Forelimb muscle (tissue), 1 donor: Measurements from ENCODE around the gene TCAP. TPM values are rescaled to one million over a fixed set of nuclear protein-coding genes. Genes with fewer than 3 reads are reported as not detected.

Source experiments
- DNase-seq: peaks from one replicate; pipeline ENCODE4 v3.0.0-alpha.2; 2013; ENCODE audit warnings: low read depth
- polyA plus RNA-seq: library from polyadenylated mRNA; unstranded; fragments of 120-200 nt; gene quantifications from one replicate; pipeline ENCODE4 v1.2.1, GENCODE V29; 2013; ENCODE audit not compliant: insufficient read length

The TCAP gene
- polyA plus RNA-seq, 1 donor: 399 TPM

GRCh38 chr17:39628655-39629493 lies 36.3 kb upstream of the TCAP start:
- DNase-seq: no peak

GRCh38 chr17:39629494-39629880 lies 35.7 kb upstream of the TCAP start:
- DNase-seq: no peak

- no peak for DNase-seq
Measured at GRCh38 chr17:39629898-39630297, 35.3 kb upstream of the TCAP start.

- DNase-seq: no peak
Measured at GRCh38 chr17:39631403-39631802, 33.7 kb upstream of the TCAP start.

GRCh38 chr17:39632153-39632941 lies 32.8 kb upstream of the TCAP start:
- no peak for DNase-seq

- no peak for DNase-seq
Measured at GRCh38 chr17:39633570-39634183, 31.5 kb upstream of the TCAP start.

- no peak for DNase-seq
Measured at GRCh38 chr17:39634384-39634871, 30.7 kb upstream of the TCAP start.

GRCh38 chr17:39635614-39636176 lies 29.5 kb upstream of the TCAP start:
- no peak for DNase-seq

- no peak for DNase-seq
Measured at GRCh38 chr17:39636587-39636926, 28.6 kb upstream of the TCAP start.

- peak; percentile 62 for DNase-seq
Measured at GRCh38 chr17:39636927-39637736, 28.0 kb upstream of the TCAP start, which contains the start of gene STARD3. Gene STARD3, plus strand, starts transcription at chr17:39637144. Its CDS starts 16,388 bp downstream, at chr17:39653532.

- no peak for DNase-seq
Measured at GRCh38 chr17:39638317-39638716, 26.8 kb upstream of the TCAP start.

- DNase-seq: no peak
Measured at GRCh38 chr17:39639043-39639442, 26.1 kb upstream of the TCAP start.

GRCh38 chr17:39639566-39640458 lies 25.3 kb upstream of the TCAP start:
- no peak for DNase-seq

- no peak for DNase-seq
Measured at GRCh38 chr17:39640591-39641031, 24.5 kb upstream of the TCAP start.

- DNase-seq: no peak
Measured at GRCh38 chr17:39641097-39641496, 24.1 kb upstream of the TCAP start.

GRCh38 chr17:39641883-39642282 lies 23.3 kb upstream of the TCAP start:
- no peak for DNase-seq

GRCh38 chr17:39642291-39643074 lies 22.7 kb upstream of the TCAP start:
- DNase-seq: no peak

GRCh38 chr17:39643271-39643670 lies 21.9 kb upstream of the TCAP start:
- no peak for DNase-seq

GRCh38 chr17:39647256-39647655 lies 17.9 kb upstream of the TCAP start:
- DNase-seq: no peak
